Rectal smooth muscle tissue (tissue), 1 donor: Measurements from ENCODE around the gene HTR5A.

Experiments used
- H3K27ac ChIP-seq: one replicate; pipeline ENCODE4 v1.7.0; 2013; ENCODE audit warnings: low read depth, low read length, inconsistent platforms
- H3K27me3 ChIP-seq: one replicate; pipeline ENCODE4 v1.7.0; 2013; ENCODE audit warnings: low read length; ENCODE audit not compliant: control insufficient read depth, insufficient read depth
- H3K36me3 ChIP-seq: one replicate; pipeline ENCODE4 v1.7.0; 2013; ENCODE audit warnings: low read length; ENCODE audit not compliant: control insufficient read depth, insufficient read depth
- H3K4me1 ChIP-seq: one replicate; pipeline ENCODE4 v1.7.0; 2013; ENCODE audit warnings: low read length; ENCODE audit not compliant: control insufficient read depth, insufficient read depth
- H3K4me3 ChIP-seq: one replicate; pipeline ENCODE4 v1.7.0; 2013; ENCODE audit warnings: low read length
- H3K9ac ChIP-seq: one replicate; pipeline ENCODE4 v1.7.0; 2013; ENCODE audit warnings: low read length

The HTR5A gene

DNA sequence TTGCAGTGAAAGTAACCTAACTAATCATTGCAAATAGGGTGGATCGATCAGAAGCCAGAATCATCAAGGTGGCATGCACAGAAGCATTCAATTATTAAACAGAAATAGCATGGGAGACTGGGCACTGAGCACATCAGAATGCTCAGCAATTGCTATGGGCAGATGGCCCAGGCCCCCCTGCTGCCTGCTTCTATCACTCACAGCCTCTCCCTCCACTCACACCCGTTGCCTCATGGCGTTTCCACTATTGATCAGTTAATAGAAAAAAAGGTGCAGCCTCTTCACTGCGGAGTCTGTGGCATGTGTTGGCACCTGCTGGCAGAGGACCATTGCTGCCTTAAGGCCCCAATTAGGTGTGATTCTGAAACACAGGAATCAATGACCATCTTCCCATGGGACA is 11.2 kb upstream of the HTR5A start:
- no peak overlapping the region for H3K4me3 ChIP-seq
- no peaks in the 10 kb centered on the region for H3K27me3 ChIP-seq
- no peak overlapping the region for H3K27ac ChIP-seq
- no peak overlapping the region for H3K9ac ChIP-seq
- no peaks in the 10 kb centered on the region for H3K36me3 ChIP-seq
- no peaks in the 10 kb centered on the region for H3K4me1 ChIP-seq

DNA sequence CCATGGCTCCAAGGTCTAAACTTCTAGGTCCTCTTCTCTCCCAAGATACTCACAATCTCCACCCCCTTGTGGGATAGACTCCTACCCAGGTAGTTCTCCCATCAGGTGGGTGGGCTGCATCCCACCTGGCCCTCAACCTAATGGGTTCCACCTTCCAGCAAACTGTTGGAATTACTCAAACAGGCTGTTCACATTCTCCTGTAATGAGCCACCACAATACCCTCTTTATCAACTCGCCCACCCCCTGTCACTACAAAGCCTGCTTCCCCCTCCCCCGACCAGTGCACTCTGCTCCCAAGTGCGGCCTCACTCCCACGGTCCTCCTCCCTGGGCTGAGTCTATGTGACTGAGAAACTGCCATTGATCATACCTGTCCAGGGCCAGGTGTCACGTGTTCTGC is 10.4 kb upstream of the HTR5A start:
- no peak overlapping the region for H3K9ac ChIP-seq
- H3K27ac ChIP-seq, result no peak overlapping the region
- no peaks in the 10 kb centered on the region for H3K27me3 ChIP-seq
- H3K4me1 ChIP-seq, result no peaks in the 10 kb centered on the region
- H3K4me3 ChIP-seq, result no peak overlapping the region
- H3K36me3 ChIP-seq, result no peaks in the 10 kb centered on the region

DNA sequence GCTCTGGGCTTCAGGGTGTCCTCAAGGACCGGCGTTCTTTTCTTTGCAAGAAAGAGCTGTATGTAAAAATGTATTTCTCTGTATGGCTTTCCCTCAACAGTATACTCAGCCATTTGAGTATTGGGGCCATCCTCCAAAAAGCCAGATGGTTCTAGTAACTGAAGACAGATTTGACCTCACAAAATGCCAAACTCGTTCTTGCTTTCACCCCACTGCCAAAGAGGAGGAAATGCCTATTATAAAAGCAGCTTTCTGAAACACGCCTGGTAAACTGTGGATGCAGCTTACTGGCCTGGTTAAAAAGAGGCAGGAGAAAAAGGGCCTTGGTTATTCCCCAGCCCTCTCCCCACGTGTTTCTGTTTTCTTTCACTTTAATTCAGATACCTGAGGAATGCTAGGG is 7.7 kb upstream of the HTR5A start:
- Histone ChIP-seq H3K4me3 (no peak overlapping the region), H3K27me3 (no peaks in the 10 kb centered on the region), H3K9ac (no peak overlapping the region), H3K27ac (no peak overlapping the region), H3K36me3 (no peaks in the 10 kb centered on the region), H3K4me1 (no peaks in the 10 kb centered on the region)

DNA sequence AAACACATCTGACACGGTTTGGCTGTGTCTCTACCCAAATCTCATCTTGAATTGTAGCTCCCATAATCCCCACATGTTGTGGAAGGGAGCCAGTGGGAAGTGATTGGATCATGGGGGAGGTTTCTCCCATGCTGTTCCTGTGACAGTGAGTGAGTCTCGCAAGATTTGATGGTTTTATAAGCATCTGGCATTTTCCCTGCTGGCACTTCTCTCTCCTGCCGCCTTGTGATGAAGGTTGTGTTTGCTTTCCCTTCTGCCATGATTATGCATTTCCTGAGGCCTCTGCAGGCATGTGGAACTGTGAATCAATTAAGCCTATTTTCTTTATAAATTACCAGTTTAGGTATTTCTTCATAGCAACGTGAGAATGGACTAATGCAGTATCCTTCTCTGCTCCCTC is 5.9 kb upstream of the HTR5A start:
- H3K4me3 ChIP-seq, result no peak overlapping the region
- H3K36me3 ChIP-seq, result no peaks in the 10 kb centered on the region
- H3K27ac ChIP-seq, result no peak overlapping the region
- H3K4me1 ChIP-seq, result no peaks in the 10 kb centered on the region
- H3K9ac ChIP-seq, result no peak overlapping the region
- H3K27me3 ChIP-seq, result no peaks in the 10 kb centered on the region

DNA sequence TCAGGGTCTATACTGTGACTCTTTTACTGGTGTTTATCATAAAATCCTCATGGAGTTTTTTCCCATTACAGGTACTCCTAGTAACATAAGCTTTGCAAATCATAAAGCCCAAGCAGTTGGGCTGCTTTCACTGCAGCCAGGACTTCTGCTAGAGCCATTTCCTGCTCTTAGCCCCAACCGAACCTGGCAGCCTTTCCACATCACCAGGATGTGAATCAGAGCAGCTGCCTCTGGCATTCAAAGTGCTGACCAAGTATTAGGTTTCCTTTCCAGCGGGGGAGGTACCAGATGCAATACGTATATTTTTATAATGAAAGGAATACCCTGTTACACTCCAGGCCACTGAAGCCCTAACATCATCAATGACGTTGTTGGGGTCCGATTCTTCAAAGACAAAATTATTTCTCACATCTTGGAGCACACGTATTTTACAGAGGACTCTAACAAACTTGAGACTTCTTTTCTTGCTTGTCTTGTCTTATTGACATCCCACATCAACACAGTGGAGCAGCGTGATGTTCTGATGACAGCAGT is 3.6 kb upstream of the HTR5A start:
- H3K4me3 ChIP-seq, result no peak overlapping the region
- no peak overlapping the region for H3K27ac ChIP-seq

DNA sequence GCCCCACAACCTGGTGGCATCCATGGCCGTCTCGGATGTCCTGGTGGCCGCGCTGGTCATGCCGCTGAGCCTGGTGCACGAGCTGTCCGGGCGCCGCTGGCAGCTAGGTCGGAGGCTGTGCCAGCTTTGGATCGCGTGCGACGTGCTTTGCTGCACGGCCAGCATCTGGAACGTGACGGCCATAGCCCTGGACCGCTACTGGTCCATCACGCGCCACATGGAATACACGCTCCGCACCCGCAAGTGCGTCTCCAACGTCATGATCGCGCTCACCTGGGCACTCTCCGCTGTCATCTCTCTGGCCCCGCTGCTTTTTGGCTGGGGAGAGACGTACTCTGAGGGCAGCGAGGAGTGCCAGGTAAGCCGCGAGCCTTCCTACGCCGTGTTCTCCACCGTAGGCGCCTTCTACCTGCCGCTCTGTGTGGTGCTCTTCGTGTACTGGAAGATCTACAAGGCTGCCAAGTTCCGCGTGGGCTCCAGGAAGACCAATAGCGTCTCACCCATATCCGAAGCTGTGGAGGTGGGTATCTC is 1.1 kb downstream of the HTR5A start:
- no peaks in the 10 kb centered on the region for H3K4me1 ChIP-seq
- H3K27me3 ChIP-seq, result no peaks in the 10 kb centered on the region
- no peak overlapping the region for H3K9ac ChIP-seq
- no peak overlapping the region for H3K4me3 ChIP-seq
- H3K36me3 ChIP-seq, result no peaks in the 10 kb centered on the region
- H3K27ac ChIP-seq, result no peak overlapping the region

More for the DNA sequence above, 3.6 kb upstream of the HTR5A start:
- no peak overlapping the region for H3K9ac ChIP-seq
- no peaks in the 10 kb centered on the region for H3K27me3 ChIP-seq
- H3K4me1 ChIP-seq, result no peaks in the 10 kb centered on the region
- no peaks in the 10 kb centered on the region for H3K36me3 ChIP-seq

DNA sequence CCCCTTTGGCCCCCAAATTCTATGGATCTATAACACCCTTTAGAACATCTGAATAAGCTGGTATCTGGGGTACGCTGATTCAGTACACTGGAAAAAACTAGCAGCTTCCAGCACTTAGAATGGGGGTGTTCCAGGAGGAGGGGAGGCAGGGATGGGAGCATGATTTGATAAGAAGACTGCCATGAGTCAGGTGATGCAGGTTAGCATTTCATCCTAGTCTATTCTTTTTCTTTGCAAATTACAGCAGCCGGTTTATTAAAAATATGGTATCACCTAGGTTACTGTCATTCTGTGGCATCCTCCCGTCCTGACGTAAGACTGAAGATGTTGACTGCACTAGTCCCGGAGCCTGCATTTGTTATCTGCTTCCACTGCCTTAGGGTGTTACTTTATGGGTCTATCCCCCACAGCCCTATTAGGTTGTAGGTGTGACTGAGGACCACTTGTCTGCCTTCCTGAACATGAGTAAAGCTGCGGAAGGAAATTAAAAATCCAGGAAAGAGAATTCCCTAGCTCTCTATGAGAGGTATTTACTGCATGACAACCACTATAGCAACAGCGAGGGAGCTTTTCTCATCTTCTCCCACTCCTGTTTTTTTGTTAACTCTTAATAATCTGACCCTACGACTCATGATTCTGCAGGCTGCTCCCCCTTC is 1.9 kb downstream of the HTR5A start:
- no peaks in the 10 kb centered on the region for H3K27me3 ChIP-seq
- H3K27ac ChIP-seq, result no peak overlapping the region
- H3K36me3 ChIP-seq, result no peaks in the 10 kb centered on the region
- no peaks in the 10 kb centered on the region for H3K4me1 ChIP-seq
- no peak overlapping the region for H3K4me3 ChIP-seq
- H3K9ac ChIP-seq, result no peak overlapping the region

DNA sequence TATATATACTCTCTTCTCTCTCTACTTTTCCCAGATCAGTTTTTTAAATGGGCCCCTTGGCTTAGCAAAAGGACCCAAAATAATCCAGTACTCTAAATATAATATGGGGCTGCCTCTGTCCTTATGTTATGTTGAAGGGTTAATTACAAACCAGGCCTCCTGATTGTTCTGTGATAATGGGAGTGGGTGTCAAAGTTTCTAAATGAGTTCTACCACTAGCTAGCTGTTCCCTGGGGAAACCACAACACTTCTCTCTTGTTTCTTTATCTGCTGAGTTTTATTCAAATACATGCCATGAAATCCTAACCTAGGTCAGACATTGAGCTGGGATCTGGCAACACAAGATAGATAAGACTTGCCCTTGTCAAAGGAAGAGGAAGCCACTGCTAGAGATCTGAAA is 3.8 kb downstream of the HTR5A start:
- H3K27me3 ChIP-seq, result no peaks in the 10 kb centered on the region
- no peaks in the 10 kb centered on the region for H3K4me1 ChIP-seq
- no peak overlapping the region for H3K27ac ChIP-seq
- H3K4me3 ChIP-seq, result no peak overlapping the region
- no peak overlapping the region for H3K9ac ChIP-seq
- H3K36me3 ChIP-seq, result no peaks in the 10 kb centered on the region

DNA sequence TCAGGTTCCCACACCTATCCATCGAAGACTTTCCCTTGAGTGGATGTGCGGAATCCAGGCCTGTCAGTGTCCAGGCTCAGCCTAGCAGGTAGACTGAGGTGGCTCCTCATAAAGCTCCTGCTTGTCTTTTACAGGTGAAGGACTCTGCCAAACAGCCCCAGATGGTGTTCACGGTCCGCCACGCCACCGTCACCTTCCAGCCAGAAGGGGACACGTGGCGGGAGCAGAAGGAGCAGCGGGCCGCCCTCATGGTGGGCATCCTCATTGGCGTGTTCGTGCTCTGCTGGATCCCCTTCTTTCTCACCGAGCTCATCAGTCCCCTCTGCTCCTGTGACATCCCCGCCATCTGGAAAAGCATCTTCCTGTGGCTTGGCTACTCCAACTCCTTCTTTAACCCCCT is 13.9 kb downstream of the HTR5A start:
- H3K36me3 ChIP-seq, result no peaks in the 10 kb centered on the region

DNA sequence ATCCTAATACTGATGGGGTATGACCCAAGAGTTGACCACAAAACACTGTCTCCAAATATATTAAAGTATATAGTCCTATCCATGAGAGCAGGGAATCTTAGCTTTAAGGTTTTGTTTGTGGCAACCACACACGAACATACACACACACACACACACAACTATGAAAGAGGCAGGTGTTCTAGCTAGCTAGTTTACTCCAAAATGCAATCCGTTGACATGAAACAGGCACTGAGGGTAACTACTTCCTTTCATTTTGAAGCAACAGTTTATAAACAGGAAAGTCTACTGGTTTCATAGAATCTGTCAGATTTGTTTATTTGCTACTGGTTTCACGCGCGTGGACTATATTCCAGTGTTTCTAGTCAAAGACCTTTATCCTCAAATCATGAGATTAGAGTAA is 14.8 kb downstream of the HTR5A start:
- Histone ChIP-seq H3K27me3 (no peaks in the 10 kb centered on the region), H3K4me1 (no peaks in the 10 kb centered on the region), H3K4me3 (no peak overlapping the region), H3K9ac (no peak overlapping the region), H3K36me3 (no peaks in the 10 kb centered on the region), H3K27ac (no peak overlapping the region)

More for the DNA sequence above, 13.9 kb downstream of the HTR5A start:
- Histone ChIP-seq H3K27ac (no peak overlapping the region), H3K27me3 (no peaks in the 10 kb centered on the region), H3K9ac (no peak overlapping the region), H3K4me1 (no peaks in the 10 kb centered on the region), H3K4me3 (no peak overlapping the region)

DNA sequence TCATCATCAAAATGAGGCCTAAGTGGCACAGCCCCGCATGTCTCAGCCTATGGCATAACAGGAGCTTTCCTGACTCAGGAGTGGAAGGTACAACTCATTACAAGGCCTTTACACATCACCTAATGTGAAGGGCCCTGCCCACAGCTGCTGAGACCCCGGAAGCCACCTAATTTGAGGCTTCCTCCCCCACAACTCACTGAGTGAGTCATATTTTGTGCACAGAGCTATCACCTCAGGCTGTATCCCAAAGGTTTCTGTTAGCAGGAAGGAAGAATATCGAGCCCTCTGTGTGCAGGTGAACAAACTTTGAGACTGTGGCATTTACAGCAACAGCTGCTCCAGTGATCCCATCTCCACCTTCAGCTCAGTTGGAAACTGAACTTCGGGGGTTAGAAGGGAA is 20.6 kb downstream of the HTR5A start:
- Histone ChIP-seq H3K27ac (no peak overlapping the region), H3K4me1 (no peaks in the 10 kb centered on the region)

DNA sequence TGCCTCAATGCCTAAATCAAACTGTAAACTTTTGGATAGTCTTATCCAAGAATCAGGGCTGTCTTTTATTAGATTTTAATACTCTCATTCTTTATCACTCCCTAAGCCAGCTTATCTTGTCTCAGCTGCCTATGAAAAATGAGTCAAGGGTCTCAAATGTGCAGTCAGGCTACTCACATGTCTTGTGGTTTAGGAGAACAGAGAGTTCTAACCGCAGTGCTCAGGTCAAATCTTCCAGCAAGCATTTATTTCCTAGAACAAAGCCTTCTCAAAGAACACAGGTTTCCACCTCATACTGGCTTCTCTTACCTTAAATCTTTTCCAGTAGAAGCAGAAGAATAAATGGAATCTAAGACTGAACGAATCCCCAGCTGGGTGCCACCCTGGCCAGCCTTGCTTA is 23.5 kb downstream of the HTR5A start:
- H3K27me3 ChIP-seq, result no peaks in the 10 kb centered on the region
- H3K4me1 ChIP-seq, result no peaks in the 10 kb centered on the region
- no peak overlapping the region for H3K9ac ChIP-seq

More for the DNA sequence above, 20.6 kb downstream of the HTR5A start:
- Histone ChIP-seq H3K9ac (no peak overlapping the region), H3K4me3 (no peak overlapping the region), H3K27me3 (no peaks in the 10 kb centered on the region), H3K36me3 (no peaks in the 10 kb centered on the region)

DNA sequence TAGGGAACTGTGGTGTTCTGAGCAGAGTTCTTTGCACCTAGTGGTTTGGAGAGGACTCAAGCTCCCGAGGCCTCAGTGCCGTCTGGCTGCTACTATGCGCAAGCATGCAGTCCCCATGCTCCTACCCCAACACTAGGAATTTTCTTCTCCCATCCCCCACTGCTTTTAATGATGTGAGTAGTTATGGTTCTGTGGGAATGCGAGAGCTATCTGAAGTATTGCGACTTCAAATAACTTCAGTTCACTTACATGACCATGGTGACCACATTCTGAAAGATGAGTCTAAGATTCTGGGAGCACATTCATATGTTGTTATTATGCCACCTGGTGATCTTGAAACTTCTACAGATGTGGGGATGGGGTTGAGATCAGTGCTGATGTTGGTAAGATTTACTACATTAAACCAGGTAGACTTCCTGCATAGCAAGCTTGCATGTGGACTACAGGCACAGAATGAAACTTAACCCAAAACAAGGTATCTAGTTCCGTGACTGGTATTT is 24.6 kb downstream of the HTR5A start:
- Histone ChIP-seq H3K27me3 (no peaks in the 10 kb centered on the region), H3K36me3 (no peaks in the 10 kb centered on the region)

More for the DNA sequence above, 23.5 kb downstream of the HTR5A start:
- no peak overlapping the region for H3K27ac ChIP-seq
- H3K36me3 ChIP-seq, result no peaks in the 10 kb centered on the region
- no peak overlapping the region for H3K4me3 ChIP-seq

More for the DNA sequence above, 24.6 kb downstream of the HTR5A start:
- H3K9ac ChIP-seq, result no peak overlapping the region
- H3K4me1 ChIP-seq, result no peaks in the 10 kb centered on the region
- H3K27ac ChIP-seq, result no peak overlapping the region
- no peak overlapping the region for H3K4me3 ChIP-seq
